Measurements from ENCODE around the gene C22orf15. TPM values are rescaled to one million over a fixed set of nuclear protein-coding genes. Genes with fewer than 3 reads are reported as not detected.

C22orf15 gene
- total and polyA plus RNA-seq, 4 donors = 3.0 to 18.7 (median 10.4) TPM

DNA sequence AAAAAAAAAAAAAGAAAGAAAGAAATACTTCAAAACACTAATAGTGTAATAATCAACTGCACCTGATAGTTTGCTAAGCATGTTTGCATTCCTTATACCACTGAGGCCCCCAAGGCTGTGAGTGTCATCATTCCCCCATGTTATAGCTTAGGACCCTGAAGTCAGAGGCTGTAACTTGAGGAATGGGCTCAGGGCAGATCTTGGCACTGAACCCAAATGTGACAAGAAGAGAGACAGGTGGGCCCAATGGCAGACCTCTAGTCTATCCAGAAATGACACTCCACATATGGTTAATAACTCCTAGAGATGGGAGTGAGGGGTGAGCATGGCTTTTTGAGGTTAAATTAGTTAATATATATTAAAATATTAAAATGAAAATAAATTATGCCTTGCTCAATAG lies 25.1 kb upstream of the C22orf15 start:
- Histone ChIP-seq H3K27me3 (ENCODE audit: control insufficient read depth in 3 of 3, insufficient read depth in 3 of 3, low read length in 2 of 3) (no peaks in the 10 kb centered on the region), H3K9ac (ENCODE audit: insufficient read depth in 1 of 2, low read length in 2 of 2) (no peak overlapping the region), H3K36me3 (ENCODE audit: control insufficient read depth in 4 of 4, insufficient read depth in 4 of 4, low read length in 4 of 4) (peaks cover 0 to 8% (median 5%) of the 10 kb centered on the region in 4 donors), H3K4me3 (no peak overlapping the region), H3K4me1 (ENCODE audit: control insufficient read depth in 5 of 5, insufficient read depth in 5 of 5, low read length in 5 of 5) (no peaks in the 10 kb centered on the region), H3K27ac (ENCODE audit: low read depth in 1 of 2, low read length in 1 of 2) (no peak overlapping the region), H3K9me3 (ENCODE audit: control insufficient read depth in 4 of 4, insufficient read depth in 3 of 4, low read length in 3 of 4) (no peaks in the 10 kb centered on the region)
- ATAC-seq (ENCODE audit: insufficient read depth, low FRiP score) (no peak), DNase-seq (no peak)
- TF ChIP-seq, protein P1, sequence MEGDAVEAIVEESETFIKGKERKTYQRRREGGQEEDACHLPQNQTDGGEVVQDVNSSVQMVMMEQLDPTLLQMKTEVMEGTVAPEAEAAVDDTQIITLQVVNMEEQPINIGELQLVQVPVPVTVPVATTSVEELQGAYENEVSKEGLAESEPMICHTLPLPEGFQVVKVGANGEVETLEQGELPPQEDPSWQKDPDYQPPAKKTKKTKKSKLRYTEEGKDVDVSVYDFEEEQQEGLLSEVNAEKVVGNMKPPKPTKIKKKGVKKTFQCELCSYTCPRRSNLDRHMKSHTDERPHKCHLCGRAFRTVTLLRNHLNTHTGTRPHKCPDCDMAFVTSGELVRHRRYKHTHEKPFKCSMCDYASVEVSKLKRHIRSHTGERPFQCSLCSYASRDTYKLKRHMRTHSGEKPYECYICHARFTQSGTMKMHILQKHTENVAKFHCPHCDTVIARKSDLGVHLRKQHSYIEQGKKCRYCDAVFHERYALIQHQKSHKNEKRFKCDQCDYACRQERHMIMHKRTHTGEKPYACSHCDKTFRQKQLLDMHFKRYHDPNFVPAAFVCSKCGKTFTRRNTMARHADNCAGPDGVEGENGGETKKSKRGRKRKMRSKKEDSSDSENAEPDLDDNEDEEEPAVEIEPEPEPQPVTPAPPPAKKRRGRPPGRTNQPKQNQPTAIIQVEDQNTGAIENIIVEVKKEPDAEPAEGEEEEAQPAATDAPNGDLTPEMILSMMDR (IDR thresholded peaks at IDR 0.05; ENCODE audit: control extremely low read depth, extremely low read depth) = no peak

DNA sequence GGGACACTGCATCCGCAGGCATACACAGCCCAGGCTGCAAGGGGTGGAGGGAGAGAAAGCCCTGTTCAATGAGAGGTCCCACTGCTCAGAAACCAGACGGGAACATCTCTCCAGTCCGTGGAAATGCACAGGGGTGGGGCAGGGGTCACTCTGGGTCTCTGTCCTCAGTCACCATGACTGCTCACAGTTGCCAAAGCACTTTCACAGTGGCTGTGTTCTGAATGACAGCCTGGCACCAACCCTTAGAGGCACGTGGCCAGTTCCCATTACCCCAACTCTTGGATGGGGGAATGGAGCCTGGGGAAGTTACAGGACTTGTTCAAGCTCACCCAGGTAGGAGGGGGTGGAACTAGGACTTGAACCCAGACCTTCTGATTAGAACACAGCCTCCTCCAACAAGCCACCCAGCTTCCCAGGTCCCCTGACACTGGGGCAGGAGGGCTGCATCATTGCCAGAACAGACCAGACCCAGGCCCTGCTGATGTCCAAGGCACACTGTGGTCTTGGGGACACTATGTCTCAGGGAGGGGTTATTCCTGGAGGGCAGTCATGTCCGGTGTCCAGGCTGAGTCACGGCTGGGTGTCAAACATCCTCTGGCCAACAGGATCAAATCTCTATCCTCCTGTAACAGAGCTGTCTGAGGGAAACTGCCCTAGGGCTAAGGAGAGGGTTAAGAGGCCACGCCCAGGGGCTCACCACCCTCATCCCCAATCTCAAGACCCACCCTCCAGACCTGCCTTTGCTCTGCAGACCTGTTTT lies 20.1 kb upstream of the C22orf15 start:
- Histone ChIP-seq H3K9ac (ENCODE audit: insufficient read depth in 1 of 2, low read length in 2 of 2) (no peak overlapping the region), H3K9me3 (ENCODE audit: control insufficient read depth in 4 of 4, insufficient read depth in 3 of 4, low read length in 3 of 4) (peaks cover 0 to 8% (median 0%) of the 10 kb centered on the region in 4 donors), H3K4me1 (ENCODE audit: control insufficient read depth in 5 of 5, insufficient read depth in 5 of 5, low read length in 5 of 5) (no peaks in the 10 kb centered on the region), H3K27ac (ENCODE audit: low read depth in 1 of 2, low read length in 1 of 2) (peak overlapping the region in 1 of 2 donors; percentile 5), H3K27me3 (ENCODE audit: control insufficient read depth in 3 of 3, insufficient read depth in 3 of 3, low read length in 2 of 3) (no peaks in the 10 kb centered on the region), H3K36me3 (ENCODE audit: control insufficient read depth in 4 of 4, insufficient read depth in 4 of 4, low read length in 4 of 4) (peaks cover 6 to 33% (median 28%) of the 10 kb centered on the region in 4 donors), H3K4me3 (no peak overlapping the region)
- TF ChIP-seq, protein P1 (IDR thresholded peaks at IDR 0.05; ENCODE audit: control extremely low read depth, extremely low read depth) = no peak
- DNase-seq (no peak), ATAC-seq (ENCODE audit: insufficient read depth, low FRiP score) (no peak)
- 79 to 85% methylated on average over 7 of the region's 7 CpGs for WGBS, 2 donors

DNA sequence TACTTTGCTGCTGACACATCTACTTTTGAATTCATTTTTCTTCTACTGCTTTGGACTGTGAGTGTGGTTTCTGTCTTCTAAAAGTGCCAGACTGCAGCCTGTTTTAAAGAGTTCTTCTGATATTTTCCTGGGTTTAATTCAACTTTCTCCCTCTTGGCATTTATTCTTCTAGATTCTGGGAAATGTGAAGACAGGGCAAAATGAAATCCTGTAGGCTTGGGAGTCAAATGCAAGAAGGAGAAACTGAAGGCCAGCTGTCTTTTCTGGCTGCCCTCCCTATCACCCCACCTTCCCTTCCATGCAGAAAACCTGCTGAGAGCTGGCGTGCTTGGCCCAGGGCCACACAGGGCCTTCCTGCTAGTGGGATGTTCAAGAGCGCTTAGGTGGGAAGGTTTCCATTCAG lies 19.5 kb upstream of the C22orf15 start:
- DNase-seq (peak in 1 of 3 donors; percentile 8), ATAC-seq (ENCODE audit: insufficient read depth, low FRiP score) (no peak)
- no peaks in the 10 kb centered on the region for H3K27me3 ChIP-seq (ENCODE audit: control insufficient read depth in 3 of 3, insufficient read depth in 3 of 3, low read length in 2 of 3)
- WGBS, 2 donors = 65 to 67% methylated on average over 2 of the region's 2 CpGs
- H3K4me3 ChIP-seq = no peak overlapping the region
- H3K9ac ChIP-seq (ENCODE audit: insufficient read depth in 1 of 2, low read length in 2 of 2) = no peak overlapping the region
- H3K4me1 ChIP-seq (ENCODE audit: control insufficient read depth in 5 of 5, insufficient read depth in 5 of 5, low read length in 5 of 5) = no peaks in the 10 kb centered on the region
- TF ChIP-seq, protein P1 (IDR thresholded peaks at IDR 0.05; ENCODE audit: control extremely low read depth, extremely low read depth) = no peak
- H3K36me3 ChIP-seq (ENCODE audit: control insufficient read depth in 4 of 4, insufficient read depth in 4 of 4, low read length in 4 of 4) = peaks cover 6 to 33% (median 28%) of the 10 kb centered on the region in 4 donors
- peaks cover 0 to 8% (median 0%) of the 10 kb centered on the region in 4 donors for H3K9me3 ChIP-seq (ENCODE audit: control insufficient read depth in 4 of 4, insufficient read depth in 3 of 4, low read length in 3 of 4)
- H3K27ac ChIP-seq (ENCODE audit: low read depth in 1 of 2, low read length in 1 of 2) = no peak overlapping the region

Data from lung (tissue), 12 donors.